ENCODE data around the gene RTEL1.

DNA sequence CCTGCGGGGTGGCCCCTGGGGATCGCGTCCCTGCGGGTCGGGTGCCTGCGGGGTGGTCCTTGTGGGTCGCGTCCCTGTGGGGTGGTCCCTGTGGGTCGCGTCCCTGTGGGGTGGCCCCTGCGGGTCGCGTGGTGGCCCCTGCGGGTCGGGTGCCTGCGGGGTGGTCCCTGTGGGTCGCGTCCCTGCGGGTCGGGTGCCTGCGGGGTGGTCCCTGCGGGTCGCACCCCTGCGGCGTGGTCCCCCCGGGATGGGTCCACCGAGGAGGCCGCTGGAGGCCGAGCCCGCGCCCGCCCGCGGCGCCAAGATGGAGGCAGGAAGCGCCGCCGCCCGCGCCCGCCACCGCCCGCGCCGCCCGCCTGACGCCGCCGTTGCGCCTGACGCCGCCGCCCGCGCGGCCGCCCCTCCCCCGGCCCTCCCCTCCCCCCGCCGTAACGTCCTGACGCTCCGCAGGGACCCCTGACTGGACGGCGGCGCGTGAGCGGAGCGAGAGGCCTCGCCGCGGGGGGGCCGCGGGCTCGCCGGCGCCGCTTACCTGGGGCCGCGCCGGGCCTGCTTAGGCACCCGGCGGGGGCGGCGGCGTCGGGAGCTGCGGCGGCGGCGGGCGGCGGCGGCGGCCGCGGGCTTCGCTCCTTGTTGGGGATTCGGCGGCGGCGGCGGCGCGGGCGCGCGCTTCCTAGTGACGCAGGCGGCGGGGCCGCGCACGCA lies 31.5 kb upstream of the RTEL1 start, which contains the start of gene GMEB2:
- TF ChIP-seq, protein P1, sequence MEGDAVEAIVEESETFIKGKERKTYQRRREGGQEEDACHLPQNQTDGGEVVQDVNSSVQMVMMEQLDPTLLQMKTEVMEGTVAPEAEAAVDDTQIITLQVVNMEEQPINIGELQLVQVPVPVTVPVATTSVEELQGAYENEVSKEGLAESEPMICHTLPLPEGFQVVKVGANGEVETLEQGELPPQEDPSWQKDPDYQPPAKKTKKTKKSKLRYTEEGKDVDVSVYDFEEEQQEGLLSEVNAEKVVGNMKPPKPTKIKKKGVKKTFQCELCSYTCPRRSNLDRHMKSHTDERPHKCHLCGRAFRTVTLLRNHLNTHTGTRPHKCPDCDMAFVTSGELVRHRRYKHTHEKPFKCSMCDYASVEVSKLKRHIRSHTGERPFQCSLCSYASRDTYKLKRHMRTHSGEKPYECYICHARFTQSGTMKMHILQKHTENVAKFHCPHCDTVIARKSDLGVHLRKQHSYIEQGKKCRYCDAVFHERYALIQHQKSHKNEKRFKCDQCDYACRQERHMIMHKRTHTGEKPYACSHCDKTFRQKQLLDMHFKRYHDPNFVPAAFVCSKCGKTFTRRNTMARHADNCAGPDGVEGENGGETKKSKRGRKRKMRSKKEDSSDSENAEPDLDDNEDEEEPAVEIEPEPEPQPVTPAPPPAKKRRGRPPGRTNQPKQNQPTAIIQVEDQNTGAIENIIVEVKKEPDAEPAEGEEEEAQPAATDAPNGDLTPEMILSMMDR (IDR thresholded peaks at IDR 0.05) = no peak
- no peak for TF ChIP-seq EZH2 (IDR thresholded peaks at IDR 0.05; ENCODE audit: borderline replicate concordance, insufficient read depth, low read depth, low read length, poor library complexity, severe bottlenecking)
